Measurements from ENCODE around the gene SPATS2L.

Gene SPATS2L

GRCh38 chr2:200523158-200523557, 216.7 kb downstream of the SPATS2L start:
- Histone ChIP-seq H3K27me3 (ENCODE audit: insufficient read depth, low read depth, severe bottlenecking) (no peaks in the 10 kb centered on the region), H3K9me3 (ENCODE audit: severe bottlenecking) (no peaks in the 10 kb centered on the region), H3K36me3 (no peaks in the 10 kb centered on the region), H3K27ac (no peak overlapping the region), H3K4me3 (ENCODE audit: low read depth, low read length) (no peak overlapping the region)
- TF ChIP-seq, protein P1, sequence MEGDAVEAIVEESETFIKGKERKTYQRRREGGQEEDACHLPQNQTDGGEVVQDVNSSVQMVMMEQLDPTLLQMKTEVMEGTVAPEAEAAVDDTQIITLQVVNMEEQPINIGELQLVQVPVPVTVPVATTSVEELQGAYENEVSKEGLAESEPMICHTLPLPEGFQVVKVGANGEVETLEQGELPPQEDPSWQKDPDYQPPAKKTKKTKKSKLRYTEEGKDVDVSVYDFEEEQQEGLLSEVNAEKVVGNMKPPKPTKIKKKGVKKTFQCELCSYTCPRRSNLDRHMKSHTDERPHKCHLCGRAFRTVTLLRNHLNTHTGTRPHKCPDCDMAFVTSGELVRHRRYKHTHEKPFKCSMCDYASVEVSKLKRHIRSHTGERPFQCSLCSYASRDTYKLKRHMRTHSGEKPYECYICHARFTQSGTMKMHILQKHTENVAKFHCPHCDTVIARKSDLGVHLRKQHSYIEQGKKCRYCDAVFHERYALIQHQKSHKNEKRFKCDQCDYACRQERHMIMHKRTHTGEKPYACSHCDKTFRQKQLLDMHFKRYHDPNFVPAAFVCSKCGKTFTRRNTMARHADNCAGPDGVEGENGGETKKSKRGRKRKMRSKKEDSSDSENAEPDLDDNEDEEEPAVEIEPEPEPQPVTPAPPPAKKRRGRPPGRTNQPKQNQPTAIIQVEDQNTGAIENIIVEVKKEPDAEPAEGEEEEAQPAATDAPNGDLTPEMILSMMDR (IDR thresholded peaks at IDR 0.05; ENCODE audit: low read depth, low read length): no peak
- no peak for DNase-seq

GRCh38 chr2:200523604-200524003, 217.1 kb downstream of the SPATS2L start:
- TF ChIP-seq, protein P1 (IDR thresholded peaks at IDR 0.05; ENCODE audit: low read depth, low read length): no peak
- H3K36me3 ChIP-seq: no peaks in the 10 kb centered on the region
- no peak overlapping the region for H3K4me3 ChIP-seq (ENCODE audit: low read depth, low read length)
- H3K9me3 ChIP-seq (ENCODE audit: severe bottlenecking): no peaks in the 10 kb centered on the region
- H3K27me3 ChIP-seq (ENCODE audit: insufficient read depth, low read depth, severe bottlenecking): no peaks in the 10 kb centered on the region
- no peak for DNase-seq
- no peak overlapping the region for H3K27ac ChIP-seq

DNA sequence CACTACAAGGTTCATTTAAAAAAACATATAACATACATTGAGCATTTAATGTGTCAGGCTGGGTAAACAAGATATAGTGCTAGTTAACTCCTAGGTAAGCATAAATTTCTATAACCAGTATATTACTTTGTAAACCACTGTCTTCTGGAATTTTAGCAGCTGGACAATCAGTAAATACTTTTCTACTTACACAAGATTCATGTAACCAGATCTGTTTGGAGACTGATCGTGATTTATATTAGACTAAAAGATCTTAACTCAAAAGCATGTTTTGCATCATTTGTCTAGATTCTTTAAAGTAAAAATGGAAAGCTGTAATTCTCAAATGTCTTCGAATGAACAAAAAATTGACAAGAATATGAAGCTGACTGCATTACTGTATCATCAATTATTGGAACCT, 218.6 kb downstream of the SPATS2L start:
- DNase-seq: no peak
- Histone ChIP-seq H3K27me3 (ENCODE audit: insufficient read depth, low read depth, severe bottlenecking) (no peaks in the 10 kb centered on the region), H3K4me3 (ENCODE audit: low read depth, low read length) (no peak overlapping the region), H3K36me3 (no peaks in the 10 kb centered on the region), H3K9me3 (ENCODE audit: severe bottlenecking) (no peaks in the 10 kb centered on the region), H3K27ac (no peak overlapping the region)
- TF ChIP-seq, protein P1 (IDR thresholded peaks at IDR 0.05; ENCODE audit: low read depth, low read length): no peak

GRCh38 chr2:200525551-200525881, 219.0 kb downstream of the SPATS2L start:
- no peaks in the 10 kb centered on the region for H3K27me3 ChIP-seq (ENCODE audit: insufficient read depth, low read depth, severe bottlenecking)
- no peaks in the 10 kb centered on the region for H3K9me3 ChIP-seq (ENCODE audit: severe bottlenecking)
- TF ChIP-seq, protein P1 (IDR thresholded peaks at IDR 0.05; ENCODE audit: low read depth, low read length): no peak
- DNase-seq: no peak
- peak overlapping the region; percentile 90 for H3K4me3 ChIP-seq (ENCODE audit: low read depth, low read length)
- H3K27ac ChIP-seq: no peak overlapping the region; the same call in 1 of the 2 replicates
- H3K36me3 ChIP-seq: no peaks in the 10 kb centered on the region; the same call in 1 of the 2 replicates

DNA sequence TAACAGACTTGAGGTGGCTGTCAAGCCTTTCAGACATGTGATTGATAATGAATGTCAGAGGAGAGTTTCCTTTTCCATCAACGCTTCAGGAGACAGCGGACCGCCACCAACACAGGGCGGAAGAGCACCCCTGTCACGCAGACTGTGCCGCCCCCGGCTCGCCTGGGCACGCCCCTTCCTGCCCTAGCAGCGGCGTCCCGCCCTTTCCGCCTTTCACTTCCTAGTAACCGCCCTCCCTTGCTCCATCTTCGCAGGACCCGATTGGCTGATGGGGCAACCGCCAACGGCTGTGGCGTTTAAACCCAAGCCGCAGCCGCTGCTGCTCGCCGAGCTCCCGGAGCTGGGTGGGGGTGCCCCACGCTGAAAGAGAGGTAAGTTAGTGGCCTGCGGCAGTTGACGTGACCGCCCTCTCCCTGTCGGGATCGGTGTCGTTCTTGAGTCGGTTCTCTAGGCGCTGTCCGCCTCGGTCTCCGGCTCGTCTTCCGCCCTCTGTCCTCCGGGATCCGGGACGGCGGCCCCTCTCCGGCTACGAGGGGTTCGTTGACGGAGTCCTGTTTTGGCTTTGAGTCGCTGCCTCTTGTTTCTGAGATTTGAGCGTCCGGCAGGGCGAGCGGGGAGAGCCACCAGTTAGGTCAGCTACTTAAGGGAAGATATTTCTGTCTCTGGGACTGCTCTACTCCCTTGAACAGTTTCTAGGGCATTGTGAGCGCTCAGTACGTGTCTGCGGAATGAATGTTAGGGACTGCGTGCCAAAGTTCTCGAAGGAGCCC, 219.6 kb downstream of the SPATS2L start, which contains the start of gene SGO2:
Gene SGO2, plus strand, starts transcription at position 326 of the 770 bp plus-strand sequence. CDS start 6,769 bp downstream, outside the sequence.
- DNase-seq: peak; percentile 97
- H3K4me3 ChIP-seq (ENCODE audit: low read depth, low read length): peak within 1 kb of the TSS; percentile 90
- H3K36me3 ChIP-seq: no peaks in the 10 kb centered on the region; the same call in 1 of the 2 replicates
- no peaks in the 10 kb centered on the region for H3K27me3 ChIP-seq (ENCODE audit: insufficient read depth, low read depth, severe bottlenecking)
- TF ChIP-seq, protein P1 (IDR thresholded peaks at IDR 0.05; ENCODE audit: low read depth, low read length): peak; percentile 19; the same call in 1 of the 2 replicates
- no peaks in the 10 kb centered on the region for H3K9me3 ChIP-seq (ENCODE audit: severe bottlenecking)
- peak within 1 kb of the TSS; percentile 86 for H3K27ac ChIP-seq

Measured in WERI-Rb-1 (cell line).